Uterus (tissue), 4 donors: ENCODE measurements around the gene ABCG1. TPM values are rescaled to one million over a fixed set of nuclear protein-coding genes. Genes with fewer than 3 reads are reported as not detected.

Experiments
- DNase-seq, 2 donors: peaks; one replicate each; pipeline ENCODE4 v3.0.0-alpha.2; 2019 to 2020
- H3K27ac ChIP-seq, 2 donors: fragments of 200-600 bp; sonication (generic); 1 replicate in 1 of 2; 2 replicates in 1 of 2; pipeline ENCODE4 v1.5.1; 2016 to 2018
- H3K27me3 ChIP-seq, 2 donors: fragments of 200-600 bp; sonication (generic); one replicate each; pipeline ENCODE4 v1.5.1; 2018 to 2019; ENCODE audit warnings: control low read depth in 1 of 2
- H3K36me3 ChIP-seq, 2 donors: fragments of 200-600 bp; sonication (generic); one replicate each; pipeline ENCODE4 v1.5.1; 2019; ENCODE audit warnings: control low read depth in 1 of 2
- H3K4me1 ChIP-seq, 2 donors: fragments of 200-600 bp; sonication (generic); one replicate each; pipeline ENCODE4 v1.5.1; 2018 to 2019; ENCODE audit warnings: control low read depth in 1 of 2
- H3K4me3 ChIP-seq, 2 donors: fragments of 200-600 bp; sonication (generic); 1 replicate in 1 of 2; 2 replicates in 1 of 2; pipeline ENCODE4 v1.5.1; 2018 to 2019; ENCODE audit warnings: mild to moderate bottlenecking in 1 of 2
- H3K9me3 ChIP-seq, 2 donors: fragments of 200-600 bp; sonication (generic); one replicate each; pipeline ENCODE4 v1.5.1; 2019; ENCODE audit warnings: control low read depth in 1 of 2
- CTCF ChIP-seq, 4 experiments: fragments of 200-600 bp in 2 of 4; fragments of 450-650 bp in 2 of 4; sonication (generic) in 2 of 4; IDR thresholded peaks; one replicate each; pipeline ENCODE4 v1.5.1; 2016 to 2019; ENCODE audit warnings: antibody characterized with exemption in 4 of 4, mild to moderate bottlenecking in 2 of 4, moderate library complexity in 1 of 4
- POLR2A ChIP-seq, 2 donors: fragments of 450-650 bp; IDR thresholded peaks; one replicate each; pipeline ENCODE4 v1.6.1; 2016; ENCODE audit warnings: antibody characterized with exemption in 2 of 2, mild to moderate bottlenecking in 1 of 2, moderate library complexity in 1 of 2
- intact Hi-C: fragments of 100-400 bp; cut with DNase I; formaldehyde crosslinking; loops from one replicate; pipeline ENCODE4 v1.15.1; 2023; ENCODE audit warnings: low total_unique reads
- total RNA-seq, 4 donors: library from RNA; depleted of rRNA in 3 of 4; stranded (reverse); fragments of >200 nt in 3 of 4; gene quantifications; one replicate each; pipeline versions ENCODE4 v1.1.0 to v1.2.4, GENCODE V29; 2014 to 2023
- donor health status: DM: yes; HTN: yes; CAD: no.

Gene ABCG1
- total RNA-seq, 4 donors from 2014 or later: 11.8 to 51.7 (median 18.4) TPM

- Histone ChIP-seq H3K36me3 (no peaks in the 10 kb centered on the region), H3K27ac (no peak overlapping the region), H3K9me3 (no peaks in the 10 kb centered on the region), H3K4me3 (no peak overlapping the region), H3K4me1 (peaks cover 0 to 4% of the 10 kb centered on the region in 2 donors), H3K27me3 (peaks cover 0 to 8% of the 10 kb centered on the region in 2 donors)
- intact Hi-C loops: no loop called here
- no peak for TF ChIP-seq POLR2A (IDR thresholded peaks at IDR 0.05)
- TF ChIP-seq CTCF (IDR thresholded peaks at IDR 0.05): no peak
- DNase-seq: no peak
Observed at GRCh38 chr21:42311160-42311559, 92.2 kb downstream of the ABCG1 start.

GRCh38 chr21:42311816-42312625 lies 93.1 kb downstream of the ABCG1 start:
- H3K27ac ChIP-seq: no peak overlapping the region
- no peak overlapping the region for H3K4me3 ChIP-seq
- H3K27me3 ChIP-seq: peaks cover 0 to 8% of the 10 kb centered on the region in 2 donors
- intact Hi-C loops: no loop called here
- H3K9me3 ChIP-seq: no peaks in the 10 kb centered on the region
- TF ChIP-seq CTCF (IDR thresholded peaks at IDR 0.05): no peak
- no peak for TF ChIP-seq POLR2A (IDR thresholded peaks at IDR 0.05)
- peak in 1 of 2 donors; percentile 3 for DNase-seq
- H3K36me3 ChIP-seq: no peaks in the 10 kb centered on the region
- H3K4me1 ChIP-seq: peaks cover 0 to 4% of the 10 kb centered on the region in 2 donors

- no peak overlapping the region for H3K4me3 ChIP-seq
- H3K27me3 ChIP-seq: peaks cover 0 to 6% of the 10 kb centered on the region in 2 donors
- intact Hi-C loops: no loop called here
- peaks cover 0 to 4% of the 10 kb centered on the region in 2 donors for H3K4me1 ChIP-seq
- H3K36me3 ChIP-seq: no peaks in the 10 kb centered on the region
- no peak for TF ChIP-seq CTCF (IDR thresholded peaks at IDR 0.05)
- no peak for TF ChIP-seq POLR2A (IDR thresholded peaks at IDR 0.05)
- H3K9me3 ChIP-seq: no peaks in the 10 kb centered on the region
- DNase-seq: no peak
- H3K27ac ChIP-seq: no peak overlapping the region
Observed at GRCh38 chr21:42312626-42313104, 93.7 kb downstream of the ABCG1 start.

GRCh38 chr21:42313501-42313969 lies 94.6 kb downstream of the ABCG1 start:
- Histone ChIP-seq H3K36me3 (no peaks in the 10 kb centered on the region), H3K27ac (no peak overlapping the region), H3K4me3 (no peak overlapping the region), H3K27me3 (no peaks in the 10 kb centered on the region), H3K4me1 (peaks cover 0 to 4% of the 10 kb centered on the region in 2 donors), H3K9me3 (no peaks in the 10 kb centered on the region)
- TF ChIP-seq POLR2A (IDR thresholded peaks at IDR 0.05) (no peak), CTCF (IDR thresholded peaks at IDR 0.05) (no peak)
- no peak for DNase-seq
- intact Hi-C loops: no loop called here

GRCh38 chr21:42314616-42315295 lies 95.8 kb downstream of the ABCG1 start:
- peaks cover 0 to 2% of the 10 kb centered on the region in 2 donors for H3K4me1 ChIP-seq
- peak in 1 of 2 donors; percentile 1 for DNase-seq
- no peaks in the 10 kb centered on the region for H3K36me3 ChIP-seq
- H3K27ac ChIP-seq: no peak overlapping the region
- H3K27me3 ChIP-seq: no peaks in the 10 kb centered on the region
- no peaks in the 10 kb centered on the region for H3K9me3 ChIP-seq
- TF ChIP-seq POLR2A (IDR thresholded peaks at IDR 0.05): no peak
- no peak for TF ChIP-seq CTCF (IDR thresholded peaks at IDR 0.05)
- intact Hi-C loops: no loop called here
- H3K4me3 ChIP-seq: no peak overlapping the region
